Esophagus squamous epithelium (tissue), 5 donors: ENCODE results near the gene DNAJC24. TPM values are rescaled to one million over a fixed set of nuclear protein-coding genes. Genes with fewer than 3 reads are reported as not detected.

Experiments
- DNase-seq: peaks from one replicate; lab custom pipeline; 2025; lab: John Stamatoyannopoulos, UW
- H3K27ac ChIP-seq, 4 donors: fragments of 200-600 bp; sonication (generic); one replicate each; pipeline ENCODE4 v1.5.1; 2016 to 2019; ENCODE audit warnings: mild to moderate bottlenecking in 1 of 4
- H3K27me3 ChIP-seq, 4 donors: fragments of 200-600 bp; sonication (generic); 1 replicate in 3 of 4; 2 replicates in 1 of 4; pipeline versions ENCODE4 v1.5.1 to v1.6.0; 2017 to 2021; ENCODE audit warnings: antibody characterized with exemption in 1 of 4
- H3K36me3 ChIP-seq, 3 donors: fragments of 200-600 bp; sonication (generic); one replicate each; pipeline ENCODE4 v1.5.1; 2016 to 2019
- H3K4me1 ChIP-seq, 3 donors: fragments of 200-600 bp; sonication (generic); one replicate each; pipeline ENCODE4 v1.5.1; 2017 to 2019
- H3K4me3 ChIP-seq, 4 donors: fragments of 200-600 bp; sonication (generic); 1 replicate in 3 of 4; 2 replicates in 1 of 4; pipeline ENCODE4 v1.5.1; 2016 to 2019; ENCODE audit warnings: mild to moderate bottlenecking in 2 of 4, moderate library complexity in 1 of 4
- H3K9me3 ChIP-seq, 3 donors: fragments of 200-600 bp; sonication (generic); one replicate each; pipeline ENCODE4 v1.5.1; 2016 to 2019
- POLR2A ChIP-seq, 4 donors: fragments of 450-650 bp; IDR thresholded peaks; one replicate each; pipeline ENCODE4 v1.6.1; 2017; ENCODE audit warnings: antibody characterized with exemption in 4 of 4, mild to moderate bottlenecking in 4 of 4, moderate library complexity in 3 of 4
- WGBS, 2 donors: methylation state at CpG; one replicate each; pipeline ENCODE4 v1.1.5; 2018; 5-methylcytosine and 5-hydroxymethylcytosine counted together
- intact Hi-C: fragments of 100-400 bp; cut with DNase I; formaldehyde crosslinking; loops from one replicate; pipeline ENCODE4 v1.15.0; 2022
- total RNA-seq, 4 donors: library from RNA; depleted of rRNA; stranded (reverse); fragments of >200 nt; gene quantifications; one replicate each; pipeline ENCODE4 v1.1.0, GENCODE V29; 2016
- TF ChIP-seq, protein P1 (sequence below), 6 experiments: fragments of 450-650 bp in 4 of 6; fragments of 200-600 bp in 2 of 6; sonication (generic) in 2 of 6; IDR thresholded peaks; one replicate each; pipeline ENCODE4 v1.5.1; 2016 to 2019; ENCODE audit warnings: antibody characterized with exemption in 6 of 6, mild to moderate bottlenecking in 4 of 6, moderate library complexity in 4 of 6
- donor health status: DM: yes; HTN: yes; CAD: no.

Gene DNAJC24
- total RNA-seq, 4 donors from 2014 or later, result 4.3 to 15.6 (median 8.6) TPM

DNA sequence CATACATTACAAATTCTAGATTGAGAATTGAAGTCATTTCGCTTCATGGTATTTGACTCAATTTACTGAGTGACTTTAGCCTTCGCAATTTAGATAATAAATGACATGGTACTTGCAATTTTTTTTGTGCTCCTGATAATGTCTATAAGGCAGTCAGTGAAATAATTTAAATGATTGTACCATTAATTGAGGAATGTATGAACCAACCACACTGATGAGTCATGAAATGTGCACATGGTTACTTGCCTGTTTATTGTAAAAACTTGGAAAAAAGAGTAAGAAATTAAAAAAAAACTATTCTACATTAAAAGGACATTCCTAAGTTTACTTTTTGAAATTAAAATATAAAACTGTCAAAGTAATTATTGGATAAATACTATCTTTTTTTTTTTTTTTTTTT, 43.3 kb downstream of the DNAJC24 start:
- peaks cover 0 to 4% (median 0%) of the 10 kb centered on the region in 3 donors for H3K36me3 ChIP-seq
- no peaks in the 10 kb centered on the region for H3K4me1 ChIP-seq
- no peaks in the 10 kb centered on the region for H3K9me3 ChIP-seq
- WGBS, 2 donors, result 93 to 100% methylated on average over 2 of the region's 2 CpGs
- no peak for DNase-seq
- H3K27ac ChIP-seq, result no peak overlapping the region
- no peaks in the 10 kb centered on the region for H3K27me3 ChIP-seq
- intact Hi-C loops, result no loop called here
- no peak overlapping the region for H3K4me3 ChIP-seq
- TF ChIP-seq, protein P1, sequence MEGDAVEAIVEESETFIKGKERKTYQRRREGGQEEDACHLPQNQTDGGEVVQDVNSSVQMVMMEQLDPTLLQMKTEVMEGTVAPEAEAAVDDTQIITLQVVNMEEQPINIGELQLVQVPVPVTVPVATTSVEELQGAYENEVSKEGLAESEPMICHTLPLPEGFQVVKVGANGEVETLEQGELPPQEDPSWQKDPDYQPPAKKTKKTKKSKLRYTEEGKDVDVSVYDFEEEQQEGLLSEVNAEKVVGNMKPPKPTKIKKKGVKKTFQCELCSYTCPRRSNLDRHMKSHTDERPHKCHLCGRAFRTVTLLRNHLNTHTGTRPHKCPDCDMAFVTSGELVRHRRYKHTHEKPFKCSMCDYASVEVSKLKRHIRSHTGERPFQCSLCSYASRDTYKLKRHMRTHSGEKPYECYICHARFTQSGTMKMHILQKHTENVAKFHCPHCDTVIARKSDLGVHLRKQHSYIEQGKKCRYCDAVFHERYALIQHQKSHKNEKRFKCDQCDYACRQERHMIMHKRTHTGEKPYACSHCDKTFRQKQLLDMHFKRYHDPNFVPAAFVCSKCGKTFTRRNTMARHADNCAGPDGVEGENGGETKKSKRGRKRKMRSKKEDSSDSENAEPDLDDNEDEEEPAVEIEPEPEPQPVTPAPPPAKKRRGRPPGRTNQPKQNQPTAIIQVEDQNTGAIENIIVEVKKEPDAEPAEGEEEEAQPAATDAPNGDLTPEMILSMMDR (IDR thresholded peaks at IDR 0.05), result no peak
- no peak for TF ChIP-seq POLR2A (IDR thresholded peaks at IDR 0.05)

- TF ChIP-seq, protein P1 (IDR thresholded peaks at IDR 0.05), result no peak
- TF ChIP-seq POLR2A (IDR thresholded peaks at IDR 0.05), result no peak
- DNase-seq, result no peak
- Histone ChIP-seq H3K4me1 (no peaks in the 10 kb centered on the region), H3K9me3 (no peaks in the 10 kb centered on the region), H3K36me3 (peaks cover 0 to 4% (median 0%) of the 10 kb centered on the region in 3 donors), H3K27ac (no peak overlapping the region), H3K4me3 (no peak overlapping the region), H3K27me3 (no peaks in the 10 kb centered on the region)
- intact Hi-C loops, result no loop called here
- WGBS, 2 donors, result 71 to 74% methylated on average over 3 of the region's 3 CpGs
These were observed 44.7 kb downstream of the DNAJC24 start for GRCh38 chr11:31414338-31414737.

DNA sequence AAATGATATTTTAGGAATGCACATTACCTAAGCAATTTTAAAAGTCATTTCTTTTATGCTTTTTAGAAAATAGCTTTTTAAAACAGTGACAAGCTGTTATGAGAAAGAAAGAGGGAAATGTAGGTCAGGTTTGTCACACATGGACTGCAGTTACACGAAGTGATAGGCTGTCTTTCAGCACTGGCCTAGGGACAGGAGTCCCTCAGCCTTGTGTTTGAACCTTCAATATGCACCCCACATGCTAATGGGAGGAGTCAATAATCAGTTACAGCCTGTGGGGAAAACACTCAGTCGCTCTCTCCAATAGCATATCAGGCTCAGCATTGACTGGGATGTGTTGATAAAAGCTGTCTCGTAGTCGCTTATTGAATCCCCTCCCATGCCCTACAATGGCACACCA, 45.8 kb downstream of the DNAJC24 start:
- Histone ChIP-seq H3K27me3 (no peaks in the 10 kb centered on the region), H3K27ac (no peak overlapping the region), H3K9me3 (no peaks in the 10 kb centered on the region), H3K4me3 (no peak overlapping the region), H3K36me3 (peaks cover 0 to 4% (median 0%) of the 10 kb centered on the region in 3 donors), H3K4me1 (no peaks in the 10 kb centered on the region)
- no peak for DNase-seq
- TF ChIP-seq POLR2A (IDR thresholded peaks at IDR 0.05), result no peak
- TF ChIP-seq, protein P1 (IDR thresholded peaks at IDR 0.05), result no peak
- intact Hi-C loops, result no loop called here
- 83 to 97% methylated on average over 4 of the region's 4 CpGs for WGBS, 2 donors

DNA sequence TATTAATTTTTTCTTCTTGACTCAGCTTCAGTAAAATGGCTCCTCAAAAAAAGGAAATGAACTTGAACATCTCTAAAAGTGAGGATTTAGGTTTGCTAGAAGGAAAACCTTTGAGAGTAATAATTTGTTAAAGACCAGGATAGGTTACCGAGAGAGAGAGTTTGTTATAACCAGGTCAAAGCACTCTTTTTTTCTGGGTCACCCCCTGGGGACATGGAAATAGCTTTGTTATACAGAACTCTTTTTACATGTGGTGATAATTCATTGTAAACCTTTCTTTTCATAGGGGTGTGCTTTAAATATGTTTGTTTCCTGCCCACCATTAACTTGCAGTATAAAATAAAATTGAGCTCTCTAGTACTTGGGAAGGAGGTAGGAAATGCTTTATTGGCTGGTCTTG, 47.7 kb downstream of the DNAJC24 start:
- 96 to 100% methylated on average over 1 of the region's 1 CpG for WGBS, 2 donors
- Histone ChIP-seq H3K36me3 (peaks cover 0 to 4% (median 0%) of the 10 kb centered on the region in 3 donors), H3K4me1 (no peaks in the 10 kb centered on the region), H3K4me3 (no peak overlapping the region), H3K27me3 (no peaks in the 10 kb centered on the region), H3K27ac (no peak overlapping the region), H3K9me3 (no peaks in the 10 kb centered on the region)
- no peak for DNase-seq
- TF ChIP-seq POLR2A (IDR thresholded peaks at IDR 0.05), result no peak
- TF ChIP-seq, protein P1 (IDR thresholded peaks at IDR 0.05), result no peak
- intact Hi-C loops, result no loop called here

DNA sequence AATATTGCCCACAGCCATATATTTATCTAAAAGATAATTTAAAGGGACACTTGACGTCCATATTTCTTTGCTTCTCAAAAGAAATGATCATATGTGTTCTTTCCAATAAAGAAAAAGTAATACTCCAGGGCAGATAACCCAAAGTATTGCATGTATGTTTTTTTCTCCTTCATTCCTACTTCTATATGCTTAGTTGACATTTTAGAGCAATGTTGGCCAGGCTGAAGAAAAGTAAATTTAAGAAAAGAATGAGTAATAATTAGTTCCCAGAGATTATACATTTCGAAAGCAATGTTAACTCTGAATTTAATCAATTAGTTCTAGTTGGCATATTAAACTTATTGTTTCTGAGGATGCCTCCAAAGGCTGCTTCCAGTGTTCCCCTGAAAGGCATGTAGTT, 48.2 kb downstream of the DNAJC24 start:
- Histone ChIP-seq H3K9me3 (no peaks in the 10 kb centered on the region), H3K4me1 (no peaks in the 10 kb centered on the region), H3K4me3 (no peak overlapping the region), H3K27me3 (no peaks in the 10 kb centered on the region), H3K36me3 (peaks cover 0 to 4% (median 0%) of the 10 kb centered on the region in 3 donors), H3K27ac (no peak overlapping the region)
- WGBS, 2 donors, result 89 to 96% methylated on average over 2 of the region's 2 CpGs
- intact Hi-C loops, result no loop called here
- DNase-seq, result no peak
- TF ChIP-seq, protein P1 (IDR thresholded peaks at IDR 0.05), result no peak
- no peak for TF ChIP-seq POLR2A (IDR thresholded peaks at IDR 0.05)
